K562 (cell line): ENCODE measurements around the gene ARHGAP15. TPM values are rescaled to one million over a fixed set of nuclear protein-coding genes. Genes with fewer than 3 reads are reported as not detected.

ENCODE experiments used
- ATAC-seq: fragments of 200-7000 bp; cut with Tn5 transposase; 3 replicates; pipeline ENCODE4 v1.9.1; 2020; ENCODE audit warnings: moderate library complexity
- BruUV-seq: library from RNA; stranded (reverse); fragments of 400-500 nt; replicated peaks from 2 replicates; lab custom pipeline; 2021; lab: Mats Ljungman, UMichigan
- CTCF ChIA-PET: fragments of 300-600 bp; formaldehyde crosslinking; extraction: SDS; loops from one replicate; lab custom pipeline; 2021; ENCODE audit warnings: low intra/inter-chr PET ratio; lab: Yijun Ruan, JAX
- POLR2A ChIA-PET: fragments of 300-600, 350-650 bp; sonication (Branson Sonifier 250); formaldehyde crosslinking; extraction: SDS; loops from one replicate; lab custom pipeline; 2021; ENCODE audit warnings: antibody characterized with exemption, inconsistent platforms; lab: Yijun Ruan, JAX
- DNase-seq, 4 experiments: peaks; one replicate each; pipeline versions ENCODE4 v3.0.0 to v3.0.0-alpha.2; 2011 to 2018; ENCODE audit warnings: low spot score in 3 of 4, mixed read lengths in 3 of 4; ENCODE audit errors: extremely low read depth in 1 of 4
- FAIRE-seq: peaks from 2 replicates; lab custom pipeline; 2011; peaks lifted over from hg19 to GRCh38; lab: Jason Lieb, UNC
- H2AFZ ChIP-seq: 2 replicates; pipeline ENCODE4 v1.6.0; 2011; ENCODE audit warnings: low read depth, low read length, control low read depth, inconsistent platforms
- H3K27ac ChIP-seq: fragments of 200-600 bp; 3 replicates; pipeline ENCODE4 v1.8.0; 2011; ENCODE audit warnings: low read depth, mild to moderate bottlenecking, control low read depth, inconsistent platforms, low read length, moderate library complexity, mixed read lengths; ENCODE audit errors: extremely low read depth
- H3K27me3 ChIP-seq, 2 experiments: fragments of 300-600 bp in 1 of 2; 2 replicates in 1 of 2; 3 replicates in 1 of 2; pipeline versions ENCODE4 v1.6.0 to v1.8.0; 2011; ENCODE audit warnings: inconsistent platforms in 2 of 2, low read length in 2 of 2, mild to moderate bottlenecking in 1 of 2, mixed read lengths in 1 of 2, moderate library complexity in 1 of 2; ENCODE audit not compliant: control insufficient read depth in 2 of 2, insufficient read depth in 2 of 2
- H3K36me3 ChIP-seq: fragments of 300-600 bp; 3 replicates; pipeline ENCODE4 v1.8.0; 2011; ENCODE audit warnings: mild to moderate bottlenecking, low read length, inconsistent platforms; ENCODE audit not compliant: control insufficient read depth, insufficient read depth
- H3K4me1 ChIP-seq, 2 experiments: fragments of 200-600 bp in 1 of 2; replicated peaks in 1 of 2; 2 replicates in 1 of 2; 3 replicates in 1 of 2; pipeline versions ENCODE4 v1.5.1 to v1.8.0; 2011; ENCODE audit warnings: inconsistent platforms in 2 of 2, low read length in 2 of 2, mild to moderate bottlenecking in 1 of 2, mixed read lengths in 1 of 2, moderate library complexity in 1 of 2; ENCODE audit not compliant: control insufficient read depth in 2 of 2, insufficient read depth in 2 of 2
- H3K4me2 ChIP-seq: 2 replicates; pipeline ENCODE4 v1.6.1; 2011; ENCODE audit warnings: low read length, control low read depth, inconsistent platforms, mixed read lengths; ENCODE audit not compliant: insufficient read depth
- H3K4me3 ChIP-seq: fragments of 200-600 bp; sonication (generic), shearing (Covaris generic); 2 replicates; pipeline ENCODE4 v1.5.1; 2016; ENCODE audit warnings: control low read depth, inconsistent platforms
- H3K79me2 ChIP-seq: fragments of 200-600 bp; 3 replicates; pipeline ENCODE4 v1.8.0; 2011; ENCODE audit warnings: low read length, inconsistent platforms; ENCODE audit not compliant: control insufficient read depth, insufficient read depth
- H3K9ac ChIP-seq, 2 experiments: 2 replicates each; pipeline versions ENCODE4 v1.6.0 to v1.6.1; 2011; ENCODE audit warnings: low read depth in 2 of 2, low read length in 2 of 2, control low read depth in 1 of 2, inconsistent platforms in 1 of 2, mild to moderate bottlenecking in 1 of 2, mixed read lengths in 1 of 2; ENCODE audit not compliant: insufficient read depth in 1 of 2
- H3K9me1 ChIP-seq: one replicate; pipeline ENCODE4 v1.6.0; 2011; ENCODE audit warnings: inconsistent platforms, mild to moderate bottlenecking, low read length, moderate library complexity; ENCODE audit not compliant: control insufficient read depth, insufficient read depth
- H3K9me3 ChIP-seq: replicated peaks from 2 replicates; pipeline ENCODE4 v1.5.1; 2011; ENCODE audit warnings: low read depth, low read length, inconsistent platforms; ENCODE audit not compliant: control insufficient read depth, insufficient read depth
- H4K20me1 ChIP-seq: replicated peaks from 2 replicates; pipeline ENCODE4 v1.6.1; 2011; ENCODE audit warnings: low read length, inconsistent platforms, mixed read lengths; ENCODE audit not compliant: control insufficient read depth, insufficient read depth
- BRCA1 ChIP-seq, 2 experiments: fragments of 450-650 bp in 1 of 2; sonication (generic) in 1 of 2; formaldehyde crosslinking in 1 of 2; IDR thresholded peaks; 2 replicates each; pipeline versions ENCODE4 v1.5.0 to v1.6.1; 2017 to 2020; ENCODE audit warnings: mild to moderate bottlenecking in 1 of 2, missing genetic modification reagents in 1 of 2
- ETV6 ChIP-seq, 3 experiments: fragments of 150-350 bp in 1 of 3; sonication (generic) in 1 of 3; formaldehyde crosslinking in 1 of 3; IDR thresholded peaks; 2 replicates each; pipeline versions ENCODE4 v1.6.1 to v1.8.0; 2014 to 2022; ENCODE audit warnings: borderline replicate concordance in 2 of 3, low read depth in 2 of 3, antibody characterized with exemption in 1 of 3, low read length in 1 of 3, mild to moderate bottlenecking in 1 of 3, missing genetic modification reagents in 1 of 3
- FOXA3 ChIP-seq, 2 experiments: fragments of 450-650 bp in 1 of 2; sonication (generic) in 1 of 2; formaldehyde crosslinking; IDR thresholded peaks in 1 of 2; conservative IDR thresholded peaks in 1 of 2; 2 replicates each; pipeline versions ENCODE4 v1.4.0 to v1.8.0; 2020 to 2022; ENCODE audit warnings: mild to moderate bottlenecking in 2 of 2, missing genetic modification reagents in 1 of 2
- MECOM ChIP-seq: fragments of 250-450 bp; sonication (Bioruptor Pico); IDR thresholded peaks from 2 replicates; pipeline ENCODE4 v1.8.0; 2022; ENCODE audit warnings: inconsistent platforms
- MIER1 ChIP-seq: fragments of 450-650 bp; IDR thresholded peaks from 2 replicates; pipeline ENCODE4 v1.6.1; 2016; ENCODE audit warnings: antibody characterized with exemption, mild to moderate bottlenecking, low read depth
- PHB ChIP-seq: fragments of 250-450 bp; sonication (Bioruptor Pico); IDR thresholded peaks from 2 replicates; pipeline ENCODE4 v1.5.0; 2021
- POLR2G ChIP-seq: fragments of 200-400 bp; formaldehyde crosslinking; IDR thresholded peaks from 2 replicates; pipeline ENCODE4 v1.6.1; 2017; ENCODE audit warnings: low read depth, mild to moderate bottlenecking, antibody characterized with exemption, low read length, moderate library complexity
- SIN3B ChIP-seq: fragments of 450-650 bp; IDR thresholded peaks from 2 replicates; pipeline ENCODE4 v1.6.1; 2017; ENCODE audit warnings: low read depth, mild to moderate bottlenecking, moderate library complexity
- WGBS: fragments of 100-300 bp; shearing (Covaris generic); methylation state at CpG from one replicate; pipeline ENCODE4 v1.1.6; 2016; ENCODE audit warnings: low coverage, mixed read lengths; ENCODE audit not compliant: insufficient coverage; ENCODE audit errors: missing lambda C conversion rate; 5-methylcytosine and 5-hydroxymethylcytosine counted together
- in situ Hi-C: fragments of 300-500 bp; cut with MboI; formaldehyde crosslinking; loops from 4 replicates; pipeline ENCODE4 v1.15.0; 2018; ENCODE audit warnings: inconsistent platforms, mixed read lengths
- intact Hi-C: fragments of 100-400 bp; cut with micrococcal nuclease; formaldehyde crosslinking; loops from 2 replicates; pipeline ENCODE4 v1.14.2; 2022
- polyA plus RNA-seq, 8 experiments: library from polyadenylated mRNA; depleted of rRNA in 4 of 8; stranded (reverse) in 5 of 8; unstranded in 3 of 8; fragments of >200 nt; fragmentation: Nextera tagmentation in 2 of 8; fragmentation: Illumina TruSeq in 1 of 8; extraction: Ambion mirVana in 2 of 8; extraction: Trizol in 1 of 8; gene quantifications; 2 replicates each; pipeline versions ENCODE4 v1.2.1 to v1.2.3, GENCODE V29; 2011 to 2014; ENCODE audit warnings: inconsistent platforms in 1 of 8, missing spikeins in 1 of 8
- total RNA-seq, 7 experiments: library from RNA; depleted of rRNA in 6 of 7; stranded (reverse); fragments of >200 nt in 6 of 7; fragmentation: Illumina TruSeq in 2 of 7; extraction: Trizol in 2 of 7; gene quantifications; 2 replicates each; pipeline versions ENCODE4 v1.2.1 to v1.2.3, GENCODE V29; 2011 to 2021; ENCODE audit warnings: low replicate concordance in 1 of 7
- TF ChIP-seq, protein P1 (sequence below): fragments of 150-350 bp; IDR thresholded peaks from 2 replicates; pipeline ENCODE4 v1.6.1; 2014; ENCODE audit warnings: low read depth, mild to moderate bottlenecking, low read length, borderline replicate concordance
- TF ChIP-seq, protein P2 (sequence below): fragments of 450-650 bp; conservative IDR thresholded peaks from 2 replicates; pipeline ENCODE4 v1.6.1; 2016; ENCODE audit warnings: missing genetic modification characterization, low read depth, mild to moderate bottlenecking, missing compliant biosample characterization, moderate library complexity

ARHGAP15 gene
- total and polyA plus RNA-seq, 9 of the 15 experiments (the other 6 are each of a cell fraction or from before 2014, with no cell fraction given): 1.5 to 17.9 (median 7.9) TPM

DNA sequence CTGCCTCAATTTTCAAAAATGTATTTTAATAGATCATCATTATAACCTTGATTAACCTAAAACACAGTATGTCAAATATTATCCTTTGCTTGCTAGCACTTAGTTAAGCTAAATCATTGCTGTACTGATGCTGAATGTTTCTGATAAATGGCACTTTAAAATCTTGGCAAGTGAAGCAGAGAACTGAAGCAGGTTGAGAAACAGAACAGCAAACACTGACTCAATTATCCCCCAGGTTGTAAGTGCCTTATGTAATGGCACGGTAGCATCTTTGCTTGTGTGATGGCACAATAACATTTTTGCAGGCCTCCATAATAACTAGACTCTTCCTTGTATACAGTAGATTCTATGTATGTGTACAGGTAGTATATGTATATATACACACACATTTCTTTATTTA is 33.8 kb downstream of the ARHGAP15 start:
- no peak for DNase-seq
- in situ Hi-C loops: no loop called here
- peak; percentile 29 for FAIRE-seq
- Histone ChIP-seq H4K20me1 (no peaks in the 10 kb centered on the region), H3K36me3 (no peaks in the 10 kb centered on the region), H3K27me3 (no peaks in the 10 kb centered on the region), H3K4me1 (no peaks in the 10 kb centered on the region), H3K79me2 (no peaks in the 10 kb centered on the region), H2AFZ (no peak overlapping the region), H3K4me3 (no peak overlapping the region), H3K9ac (no peak overlapping the region), H3K27ac (no peak overlapping the region), H3K9me1 (no peaks in the 10 kb centered on the region), H3K4me2 (no peak overlapping the region), H3K9me3 (no peaks in the 10 kb centered on the region)
- intact Hi-C loops: loop anchor here (1.0 kb wide), 1 partner anchor 95 kb away; no protein-coding TSS in a partner anchor
- POLR2A ChIA-PET: no interaction called here
- WGBS: 21% methylated on average over 1 of the region's 1 CpG
- CTCF ChIA-PET: interaction anchor here (0.7 kb wide), 1 partner anchor 413 kb away, joined by 3 read pairs; no protein-coding TSS in a partner anchor
- TF ChIP-seq FOXA3 (CRISPR knock-in tag; conservative IDR thresholded peaks at IDR 0.05 in 1 of 2, IDR thresholded peaks at IDR 0.05 in 1 of 2): no peak
- no TSS peak for BruUV-seq
- ATAC-seq: no peak

DNA sequence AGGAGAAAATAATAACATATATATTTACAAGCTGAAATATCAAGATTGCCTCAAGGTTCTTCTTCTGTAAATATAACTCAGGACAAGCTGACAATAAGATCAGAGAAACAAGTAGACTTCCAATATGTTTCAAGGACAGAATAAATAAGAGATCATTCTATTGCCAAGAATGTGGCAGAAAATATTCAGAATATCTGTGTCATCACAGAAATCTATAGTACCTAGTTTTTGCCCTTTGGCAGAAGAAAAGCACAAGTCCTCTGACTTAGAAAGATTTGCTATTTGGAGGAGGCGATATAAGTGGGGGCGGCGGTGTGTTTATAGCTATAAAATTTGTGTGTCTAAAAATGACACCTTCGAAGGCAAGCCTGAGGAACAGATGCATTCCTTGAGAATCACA is 34.3 kb downstream of the ARHGAP15 start:
- intact Hi-C loops: no loop called here
- H3K9me1 ChIP-seq: no peaks in the 10 kb centered on the region
- FAIRE-seq: no peak
- in situ Hi-C loops: no loop called here
- TF ChIP-seq ETV6 (IDR thresholded peaks at IDR 0.05; ENCODE audit: borderline replicate concordance in 1 of 2, low read depth in 2 of 2, low read length in 1 of 2): no peak
- TF ChIP-seq ETV6 (CRISPR knock-in tag; IDR thresholded peaks at IDR 0.05; ENCODE audit: borderline replicate concordance): no peak
- no peak for TF ChIP-seq PHB (CRISPR knock-in tag)
- no peak for TF ChIP-seq POLR2G
- TF ChIP-seq, protein P1, sequence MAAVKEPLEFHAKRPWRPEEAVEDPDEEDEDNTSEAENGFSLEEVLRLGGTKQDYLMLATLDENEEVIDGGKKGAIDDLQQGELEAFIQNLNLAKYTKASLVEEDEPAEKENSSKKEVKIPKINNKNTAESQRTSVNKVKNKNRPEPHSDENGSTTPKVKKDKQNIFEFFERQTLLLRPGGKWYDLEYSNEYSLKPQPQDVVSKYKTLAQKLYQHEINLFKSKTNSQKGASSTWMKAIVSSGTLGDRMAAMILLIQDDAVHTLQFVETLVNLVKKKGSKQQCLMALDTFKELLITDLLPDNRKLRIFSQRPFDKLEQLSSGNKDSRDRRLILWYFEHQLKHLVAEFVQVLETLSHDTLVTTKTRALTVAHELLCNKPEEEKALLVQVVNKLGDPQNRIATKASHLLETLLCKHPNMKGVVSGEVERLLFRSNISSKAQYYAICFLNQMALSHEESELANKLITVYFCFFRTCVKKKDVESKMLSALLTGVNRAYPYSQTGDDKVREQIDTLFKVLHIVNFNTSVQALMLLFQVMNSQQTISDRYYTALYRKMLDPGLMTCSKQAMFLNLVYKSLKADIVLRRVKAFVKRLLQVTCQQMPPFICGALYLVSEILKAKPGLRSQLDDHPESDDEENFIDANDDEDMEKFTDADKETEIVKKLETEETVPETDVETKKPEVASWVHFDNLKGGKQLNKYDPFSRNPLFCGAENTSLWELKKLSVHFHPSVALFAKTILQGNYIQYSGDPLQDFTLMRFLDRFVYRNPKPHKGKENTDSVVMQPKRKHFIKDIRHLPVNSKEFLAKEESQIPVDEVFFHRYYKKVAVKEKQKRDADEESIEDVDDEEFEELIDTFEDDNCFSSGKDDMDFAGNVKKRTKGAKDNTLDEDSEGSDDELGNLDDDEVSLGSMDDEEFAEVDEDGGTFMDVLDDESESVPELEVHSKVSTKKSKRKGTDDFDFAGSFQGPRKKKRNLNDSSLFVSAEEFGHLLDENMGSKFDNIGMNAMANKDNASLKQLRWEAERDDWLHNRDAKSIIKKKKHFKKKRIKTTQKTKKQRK: no peak
- no peak for TF ChIP-seq MIER1
- TF ChIP-seq, protein P2, sequence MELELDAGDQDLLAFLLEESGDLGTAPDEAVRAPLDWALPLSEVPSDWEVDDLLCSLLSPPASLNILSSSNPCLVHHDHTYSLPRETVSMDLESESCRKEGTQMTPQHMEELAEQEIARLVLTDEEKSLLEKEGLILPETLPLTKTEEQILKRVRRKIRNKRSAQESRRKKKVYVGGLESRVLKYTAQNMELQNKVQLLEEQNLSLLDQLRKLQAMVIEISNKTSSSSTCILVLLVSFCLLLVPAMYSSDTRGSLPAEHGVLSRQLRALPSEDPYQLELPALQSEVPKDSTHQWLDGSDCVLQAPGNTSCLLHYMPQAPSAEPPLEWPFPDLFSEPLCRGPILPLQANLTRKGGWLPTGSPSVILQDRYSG (tag): no peak
- TF ChIP-seq BRCA1 (IDR thresholded peaks at IDR 0.05): no peak
- TF ChIP-seq BRCA1 (CRISPR knock-in tag; IDR thresholded peaks at IDR 0.05): no peak
- TF ChIP-seq SIN3B: no peak
- TF ChIP-seq MECOM (CRISPR knock-in tag): no peak
- H2AFZ ChIP-seq: no peak overlapping the region
- no peaks in the 10 kb centered on the region for H4K20me1 ChIP-seq
- H3K4me2 ChIP-seq: no peak overlapping the region
- no peaks in the 10 kb centered on the region for H3K9me3 ChIP-seq
- no peaks in the 10 kb centered on the region for H3K27me3 ChIP-seq
- no peak overlapping the region for H3K27ac ChIP-seq
- no peak overlapping the region for H3K4me3 ChIP-seq
- no peaks in the 10 kb centered on the region for H3K36me3 ChIP-seq
- no peak for ATAC-seq
- no peaks in the 10 kb centered on the region for H3K4me1 ChIP-seq
- BruUV-seq: no TSS peak
- POLR2A ChIA-PET: no interaction called here
- CTCF ChIA-PET: no interaction called here
- H3K9ac ChIP-seq: no peak overlapping the region
- WGBS: 3% methylated on average over 4 of the region's 4 CpGs
- DNase-seq: no peak
- no peaks in the 10 kb centered on the region for H3K79me2 ChIP-seq
